Upper lobe of left lung (tissue), 6 donors: ENCODE data around the gene GALK2. TPM values are rescaled to one million over a fixed set of nuclear protein-coding genes. Genes with fewer than 3 reads are reported as not detected.
"Not testable (repeated sequence)": the region's sequence is repeated elsewhere in the genome, so short reads cannot be mapped to it uniquely, and the experiment has no call there.

Experiments
- ATAC-seq, 2 donors: fragments of 200-7000 bp; cut with Tn5 transposase; one replicate each; pipeline ENCODE4 v1.9.1; 2022; ENCODE audit warnings: mild to moderate bottlenecking in 2 of 2, moderate library complexity in 2 of 2; ENCODE audit not compliant: low FRiP score in 2 of 2
- DNase-seq, 2 donors: peaks; one replicate each; pipeline ENCODE4 v3.0.0-alpha.2; 2019 to 2020
- H3K27ac ChIP-seq, 4 donors: fragments of 200-600 bp; sonication (generic); one replicate each; pipeline ENCODE4 v1.5.1; 2016 to 2019
- H3K27me3 ChIP-seq, 4 donors: fragments of 200-600 bp; sonication (generic); one replicate each; pipeline ENCODE4 v1.5.1; 2017 to 2019
- H3K36me3 ChIP-seq, 4 donors: fragments of 200-600 bp; sonication (generic); one replicate each; pipeline ENCODE4 v1.5.1; 2016 to 2019
- H3K4me1 ChIP-seq, 4 donors: fragments of 200-600 bp; sonication (generic); one replicate each; pipeline ENCODE4 v1.5.1; 2018 to 2019
- H3K4me3 ChIP-seq, 4 donors: fragments of 200-600 bp; sonication (generic); one replicate each; pipeline ENCODE4 v1.5.1; 2017 to 2019; ENCODE audit warnings: mild to moderate bottlenecking in 2 of 4, moderate library complexity in 1 of 4
- H3K9me3 ChIP-seq, 4 donors: fragments of 200-600 bp; sonication (generic); one replicate each; pipeline ENCODE4 v1.5.1; 2018 to 2019
- EP300 ChIP-seq, 4 donors: sonication (generic); formaldehyde crosslinking; IDR thresholded peaks; one replicate each; pipeline ENCODE4 v1.5.1; 2017; ENCODE audit warnings: antibody characterized with exemption in 4 of 4, control low read depth in 2 of 4
- POLR2A ChIP-seq, 4 donors: fragments of 450-650 bp; IDR thresholded peaks; one replicate each; pipeline ENCODE4 v1.5.1; 2016 to 2017; ENCODE audit warnings: antibody characterized with exemption in 4 of 4, mild to moderate bottlenecking in 2 of 4
- POLR2AphosphoS5 ChIP-seq, 2 donors: sonication (generic); formaldehyde crosslinking; IDR thresholded peaks; one replicate each; pipeline ENCODE4 v1.5.1; 2017; ENCODE audit warnings: antibody characterized with exemption in 2 of 2
- WGBS, 2 donors: methylation state at CpG; one replicate each; pipeline ENCODE4 v1.1.5; 2017 to 2018; 5-methylcytosine and 5-hydroxymethylcytosine counted together
- total RNA-seq, 6 donors: library from RNA; depleted of rRNA in 4 of 6; stranded (reverse); fragments of >200 nt in 4 of 6; gene quantifications; one replicate each; pipeline versions ENCODE4 v1.1.0 to v1.2.1, GENCODE V29; 2016 to 2021
- TF ChIP-seq, protein P1 (sequence below), 6 experiments: fragments of 450-650 bp in 4 of 6; fragments of 200-600 bp in 2 of 6; sonication (generic) in 2 of 6; IDR thresholded peaks; one replicate each; pipeline ENCODE4 v1.5.1; 2016 to 2019; ENCODE audit warnings: antibody characterized with exemption in 6 of 6
- donor health status: DM: no; HTN: no; CAD: no; lungs with moderate emphysema.
- donor health status: DM: no; HTN: yes; CAD: no; lungs with severe emphysema.

GALK2 gene
- total RNA-seq, 6 donors from 2014 or later, result 14.2 to 63.9 (median 40.7) TPM

- DNase-seq (no peak), ATAC-seq (no peak)
- no peak overlapping the region for H3K4me3 ChIP-seq
Observed at GRCh38 chr15:49331442-49331841, 161.4 kb downstream of the GALK2 start.

DNA sequence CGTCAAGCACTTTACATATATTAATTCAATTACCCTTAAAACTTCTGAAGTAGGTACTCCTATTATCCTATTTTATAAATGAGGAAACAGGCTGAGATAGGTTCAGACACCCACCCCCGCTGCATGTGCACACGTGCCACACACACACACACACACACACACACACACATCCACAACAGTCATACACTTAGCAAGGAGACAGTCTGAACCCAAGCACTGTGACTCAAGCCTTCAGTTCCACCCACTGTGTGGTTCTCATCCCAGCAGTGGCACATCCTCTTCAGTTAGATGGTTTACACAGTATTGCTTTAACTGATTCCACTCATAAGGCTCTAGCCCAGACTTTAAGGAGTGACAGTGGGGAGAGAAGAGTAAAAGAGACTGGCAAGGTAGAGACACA is 161.9 kb downstream of the GALK2 start:
- 86 to 96% methylated on average over 3 of the region's 3 CpGs for WGBS, 2 donors
- H3K36me3 ChIP-seq, result peaks cover 0 to 21% (median 0%) of the 10 kb centered on the region in 4 donors
- H3K4me3 ChIP-seq, result no peak overlapping the region
- H3K9me3 ChIP-seq, result no peaks in the 10 kb centered on the region
- no peaks in the 10 kb centered on the region for H3K27me3 ChIP-seq
- no peak for TF ChIP-seq POLR2A (IDR thresholded peaks at IDR 0.05)
- TF ChIP-seq, protein P1, sequence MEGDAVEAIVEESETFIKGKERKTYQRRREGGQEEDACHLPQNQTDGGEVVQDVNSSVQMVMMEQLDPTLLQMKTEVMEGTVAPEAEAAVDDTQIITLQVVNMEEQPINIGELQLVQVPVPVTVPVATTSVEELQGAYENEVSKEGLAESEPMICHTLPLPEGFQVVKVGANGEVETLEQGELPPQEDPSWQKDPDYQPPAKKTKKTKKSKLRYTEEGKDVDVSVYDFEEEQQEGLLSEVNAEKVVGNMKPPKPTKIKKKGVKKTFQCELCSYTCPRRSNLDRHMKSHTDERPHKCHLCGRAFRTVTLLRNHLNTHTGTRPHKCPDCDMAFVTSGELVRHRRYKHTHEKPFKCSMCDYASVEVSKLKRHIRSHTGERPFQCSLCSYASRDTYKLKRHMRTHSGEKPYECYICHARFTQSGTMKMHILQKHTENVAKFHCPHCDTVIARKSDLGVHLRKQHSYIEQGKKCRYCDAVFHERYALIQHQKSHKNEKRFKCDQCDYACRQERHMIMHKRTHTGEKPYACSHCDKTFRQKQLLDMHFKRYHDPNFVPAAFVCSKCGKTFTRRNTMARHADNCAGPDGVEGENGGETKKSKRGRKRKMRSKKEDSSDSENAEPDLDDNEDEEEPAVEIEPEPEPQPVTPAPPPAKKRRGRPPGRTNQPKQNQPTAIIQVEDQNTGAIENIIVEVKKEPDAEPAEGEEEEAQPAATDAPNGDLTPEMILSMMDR (IDR thresholded peaks at IDR 0.05), result no peak
- no peak for TF ChIP-seq POLR2AphosphoS5 (IDR thresholded peaks at IDR 0.05)
- no peak for TF ChIP-seq EP300 (IDR thresholded peaks at IDR 0.05)
- no peak overlapping the region for H3K27ac ChIP-seq
- ATAC-seq (no peak), DNase-seq (no peak)
- H3K4me1 ChIP-seq, result peaks cover 0 to 5% (median 0%) of the 10 kb centered on the region in 4 donors

More at GRCh38 chr15:49331442-49331841, 161.4 kb downstream of the GALK2 start:
- TF ChIP-seq, protein P1 (IDR thresholded peaks at IDR 0.05), result no peak
- no peak for TF ChIP-seq POLR2A (IDR thresholded peaks at IDR 0.05)
- no peak for TF ChIP-seq POLR2AphosphoS5 (IDR thresholded peaks at IDR 0.05)
- TF ChIP-seq EP300 (IDR thresholded peaks at IDR 0.05), result no peak
- Histone ChIP-seq H3K36me3 (peaks cover 0 to 21% (median 0%) of the 10 kb centered on the region in 4 donors), H3K4me1 (peaks cover 0 to 5% (median 0%) of the 10 kb centered on the region in 4 donors), H3K27ac (no peak overlapping the region), H3K9me3 (no peaks in the 10 kb centered on the region), H3K27me3 (no peaks in the 10 kb centered on the region)

- DNase-seq (no peak), ATAC-seq (no peak)
- Histone ChIP-seq H3K9me3 (peaks cover 0 to 5% (median 2%) of the 10 kb centered on the region in 4 donors), H3K4me1 (no peaks in the 10 kb centered on the region), H3K4me3 (no peak overlapping the region), H3K27me3 (no peaks in the 10 kb centered on the region), H3K36me3 (peaks cover 0 to 4% (median 0%) of the 10 kb centered on the region in 4 donors), H3K27ac (no peak overlapping the region)
- WGBS, 2 donors, result 75 to 100% methylated on average over 1 to 8 of the region's 10 CpGs
- TF ChIP-seq POLR2A (IDR thresholded peaks at IDR 0.05) (no peak), EP300 (IDR thresholded peaks at IDR 0.05) (no peak), POLR2AphosphoS5 (IDR thresholded peaks at IDR 0.05) (no peak)
- TF ChIP-seq, protein P1 (IDR thresholded peaks at IDR 0.05), result no peak
Observed at GRCh38 chr15:49339656-49340055, 169.6 kb downstream of the GALK2 start.

- no peak for DNase-seq
- H3K4me1 ChIP-seq, result no peaks in the 10 kb centered on the region
- H3K27ac ChIP-seq, result no peak overlapping the region
- H3K4me3 ChIP-seq, result no peak overlapping the region
- peaks cover 0 to 5% (median 2%) of the 10 kb centered on the region in 4 donors for H3K9me3 ChIP-seq
- ATAC-seq, result no peak
- TF ChIP-seq POLR2AphosphoS5 (IDR thresholded peaks at IDR 0.05) (no peak), POLR2A (IDR thresholded peaks at IDR 0.05) (no peak), EP300 (IDR thresholded peaks at IDR 0.05) (no peak)
- TF ChIP-seq, protein P1 (IDR thresholded peaks at IDR 0.05), result no peak
- H3K27me3 ChIP-seq, result no peaks in the 10 kb centered on the region
- H3K36me3 ChIP-seq, result peaks cover 0 to 4% (median 0%) of the 10 kb centered on the region in 4 donors
Observed at GRCh38 chr15:49343546-49343945, 173.5 kb downstream of the GALK2 start.

DNA sequence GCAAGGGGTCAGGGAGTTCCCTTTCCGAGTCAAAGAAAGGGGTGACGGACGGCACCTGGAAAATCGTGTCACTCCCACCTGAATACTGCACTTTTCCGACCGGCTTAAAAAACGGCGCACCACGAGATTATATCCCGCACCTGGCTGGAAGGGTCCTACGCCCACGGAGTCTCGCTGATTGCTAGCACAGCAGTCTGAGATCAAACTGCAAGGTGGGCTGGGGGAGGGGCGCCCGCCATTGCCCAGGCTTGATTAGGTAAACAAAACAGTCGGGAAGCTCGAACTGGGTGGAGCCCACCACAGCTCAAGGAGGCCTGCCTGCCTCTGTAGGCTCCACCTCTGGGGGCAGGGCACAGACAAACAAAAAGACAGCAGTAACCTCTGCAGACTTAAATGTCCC is 184.4 kb downstream of the GALK2 start:
- H3K36me3 ChIP-seq, H3K27ac ChIP-seq, ATAC-seq, H3K27me3 ChIP-seq, H3K4me1 ChIP-seq, H3K9me3 ChIP-seq, H3K4me3 ChIP-seq: not testable (repeated sequence)
- peak in 1 of 2 donors; percentile 50 for DNase-seq
- WGBS, 2 donors, result 87 to 98% methylated on average over 13 to 17 of the region's 17 CpGs
